Measurements from ENCODE around the gene ATP8B1.
A peak's percentile ranks its signal among the peaks of the same experiment; 100 is the strongest.

ATP8B1 gene

GRCh38 chr18:57841568-57841967, 38.5 kb upstream of the ATP8B1 start:
- TF ChIP-seq, protein P1, sequence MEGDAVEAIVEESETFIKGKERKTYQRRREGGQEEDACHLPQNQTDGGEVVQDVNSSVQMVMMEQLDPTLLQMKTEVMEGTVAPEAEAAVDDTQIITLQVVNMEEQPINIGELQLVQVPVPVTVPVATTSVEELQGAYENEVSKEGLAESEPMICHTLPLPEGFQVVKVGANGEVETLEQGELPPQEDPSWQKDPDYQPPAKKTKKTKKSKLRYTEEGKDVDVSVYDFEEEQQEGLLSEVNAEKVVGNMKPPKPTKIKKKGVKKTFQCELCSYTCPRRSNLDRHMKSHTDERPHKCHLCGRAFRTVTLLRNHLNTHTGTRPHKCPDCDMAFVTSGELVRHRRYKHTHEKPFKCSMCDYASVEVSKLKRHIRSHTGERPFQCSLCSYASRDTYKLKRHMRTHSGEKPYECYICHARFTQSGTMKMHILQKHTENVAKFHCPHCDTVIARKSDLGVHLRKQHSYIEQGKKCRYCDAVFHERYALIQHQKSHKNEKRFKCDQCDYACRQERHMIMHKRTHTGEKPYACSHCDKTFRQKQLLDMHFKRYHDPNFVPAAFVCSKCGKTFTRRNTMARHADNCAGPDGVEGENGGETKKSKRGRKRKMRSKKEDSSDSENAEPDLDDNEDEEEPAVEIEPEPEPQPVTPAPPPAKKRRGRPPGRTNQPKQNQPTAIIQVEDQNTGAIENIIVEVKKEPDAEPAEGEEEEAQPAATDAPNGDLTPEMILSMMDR (IDR thresholded peaks at IDR 0.05; ENCODE audit: low read depth, low read length, missing control alignments): no peak
- peak; percentile 66 for DNase-seq (ENCODE audit: low read depth)
- H3K4me3 ChIP-seq (ENCODE audit: low read depth, low read length): no peak overlapping the region

DNA sequence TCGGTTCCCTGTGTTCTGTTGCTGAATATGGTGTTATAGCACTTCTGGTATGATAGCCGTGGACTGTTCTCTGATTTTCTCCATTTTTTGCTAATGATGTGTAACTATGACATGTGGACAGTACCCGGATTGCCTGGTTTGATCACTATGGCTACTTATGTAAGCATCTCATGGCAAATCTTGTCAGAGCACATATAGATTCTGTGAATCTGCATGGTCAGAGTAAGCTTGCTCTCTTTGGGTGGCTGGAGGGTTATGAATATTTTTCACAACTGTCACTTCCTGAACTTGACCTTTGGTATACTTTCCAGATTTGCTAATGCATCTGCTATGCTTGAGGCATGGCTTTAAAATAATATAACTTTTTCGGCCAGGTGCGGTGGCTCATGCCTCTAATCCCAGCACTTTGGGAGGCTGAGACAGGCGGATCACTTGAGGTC, 36.8 kb upstream of the ATP8B1 start:
- no peak overlapping the region for H3K4me3 ChIP-seq (ENCODE audit: low read depth, low read length)
- DNase-seq (ENCODE audit: low read depth): no peak
- TF ChIP-seq, protein P1 (IDR thresholded peaks at IDR 0.05; ENCODE audit: low read depth, low read length, missing control alignments): no peak

DNA sequence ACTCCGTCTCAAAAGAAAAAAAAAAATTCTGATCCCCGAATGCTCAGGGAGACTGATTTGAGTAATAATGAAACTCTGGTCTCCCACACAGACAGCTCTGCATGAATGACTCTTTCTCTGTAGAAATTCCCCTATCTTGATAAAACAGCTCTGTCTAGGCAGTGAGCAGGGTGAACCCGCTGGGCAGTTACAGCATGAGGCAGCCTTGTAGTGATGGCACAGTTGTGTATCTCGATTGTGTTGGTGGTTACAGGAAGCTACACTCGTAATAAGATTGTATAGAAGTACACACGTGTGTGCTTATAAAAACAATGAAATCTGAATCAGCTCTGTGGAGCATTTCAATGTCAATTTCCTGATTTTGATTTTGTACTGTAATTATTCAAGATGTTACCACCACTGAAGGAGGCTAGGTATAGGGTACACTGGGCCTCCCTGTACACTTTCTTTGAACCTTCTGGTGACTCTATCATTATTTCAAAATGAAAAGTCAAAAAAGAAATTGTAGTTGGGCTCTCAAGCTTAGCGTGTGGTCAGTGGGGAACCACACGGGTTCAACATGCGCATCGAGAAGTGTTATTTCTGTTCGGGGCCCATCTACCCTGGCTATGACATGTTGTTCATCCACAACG, 34.9 kb upstream of the ATP8B1 start:
- TF ChIP-seq, protein P1 (IDR thresholded peaks at IDR 0.05; ENCODE audit: low read depth, low read length, missing control alignments): no peak
- H3K4me3 ChIP-seq (ENCODE audit: low read depth, low read length): no peak overlapping the region; the same call in 1 of the 2 replicates
- peak; percentile 85 for DNase-seq (ENCODE audit: low read depth)

GRCh38 chr18:57836557-57836956, 33.4 kb upstream of the ATP8B1 start:
- TF ChIP-seq, protein P1 (IDR thresholded peaks at IDR 0.05; ENCODE audit: low read depth, low read length, missing control alignments): no peak
- no peak overlapping the region for H3K4me3 ChIP-seq (ENCODE audit: low read depth, low read length)
- DNase-seq (ENCODE audit: low read depth): no peak

DNA sequence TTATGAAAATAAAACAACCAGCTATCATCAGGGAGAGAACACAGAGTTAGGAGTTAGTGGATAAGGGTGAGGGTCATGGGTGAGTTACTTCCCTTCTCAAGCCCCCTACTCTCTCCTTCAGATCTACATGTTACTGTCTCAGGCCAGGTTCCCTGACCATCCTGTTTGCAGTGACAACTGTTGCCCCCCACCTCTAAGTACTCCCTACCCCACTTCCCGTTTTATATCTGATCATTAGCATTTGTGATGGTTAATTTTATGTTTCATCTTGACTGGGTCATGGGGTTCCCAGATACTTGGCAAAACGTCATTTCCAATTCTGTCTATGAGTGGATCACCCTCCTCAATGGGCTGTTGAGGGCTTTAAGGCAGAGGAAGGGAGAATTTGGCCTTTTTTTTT, 32.8 kb upstream of the ATP8B1 start:
- H3K4me3 ChIP-seq (ENCODE audit: low read depth, low read length): no peak overlapping the region
- TF ChIP-seq, protein P1 (IDR thresholded peaks at IDR 0.05; ENCODE audit: low read depth, low read length, missing control alignments): no peak
- DNase-seq (ENCODE audit: low read depth): no peak

DNA sequence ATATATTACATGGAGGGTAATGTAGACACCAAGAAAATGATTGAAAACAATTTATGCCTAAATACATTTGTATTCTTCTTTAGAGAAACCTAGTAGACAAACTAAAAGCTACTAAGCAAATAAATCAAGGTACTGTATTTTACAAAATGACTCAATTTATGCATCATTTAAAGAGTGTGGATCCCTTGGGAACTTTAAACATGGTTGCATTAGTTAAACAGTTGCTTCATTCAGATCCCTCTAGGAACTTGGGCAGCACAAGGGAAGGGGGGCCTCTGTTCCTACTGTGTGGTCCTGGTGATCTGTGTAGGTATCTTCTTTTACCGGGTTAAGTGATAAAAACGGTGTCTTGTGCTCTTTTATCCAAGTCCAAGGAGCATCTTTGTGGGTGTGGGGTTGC, 31.5 kb upstream of the ATP8B1 start:
- no peak overlapping the region for H3K4me3 ChIP-seq (ENCODE audit: low read depth, low read length)
- TF ChIP-seq, protein P1 (IDR thresholded peaks at IDR 0.05; ENCODE audit: low read depth, low read length, missing control alignments): no peak
- DNase-seq (ENCODE audit: low read depth): no peak

Measured in GM12864 (cell line).